ENCODE results near the gene MUS81. TPM values are rescaled to one million over a fixed set of nuclear protein-coding genes. Genes with fewer than 3 reads are reported as not detected.

MUS81 gene
- total and polyA plus RNA-seq, 9 of the 15 experiments (the other 6 are each of a cell fraction or from before 2014, with no cell fraction given): 13.4 to 118 (median 53.7) TPM

GRCh38 chr11:65856689-65857499, 3.3 kb upstream of the MUS81 start (continued):
- no peak for TF ChIP-seq ZNF280B (CRISPR knock-in tag; IDR thresholded peaks at IDR 0.05)
- no peak for TF ChIP-seq ZFP30 (CRISPR knock-in tag; IDR thresholded peaks at IDR 0.05; ENCODE audit: borderline replicate concordance)
- TF ChIP-seq ZNF12 (CRISPR knock-in tag; IDR thresholded peaks at IDR 0.05): peak; percentile 60
- no peak for TF ChIP-seq NR0B1 (IDR thresholded peaks at IDR 0.05; ENCODE audit: partially characterized antibody)
- TF ChIP-seq MXD1 (CRISPR knock-in tag; IDR thresholded peaks at IDR 0.05; ENCODE audit: borderline replicate concordance, poor library complexity, severe bottlenecking): peak; percentile 41
- TF ChIP-seq ZNF445 (CRISPR knock-in tag; IDR thresholded peaks at IDR 0.05; ENCODE audit: low read depth): 0 out of 2 replicates have a peak, but pooled peaks have one; percentile 48
- TF ChIP-seq ATF6 (CRISPR knock-in tag; IDR thresholded peaks at IDR 0.05): peak; percentile 64; the same call in 1 of the 2 replicates
- no peak for TF ChIP-seq XRCC4 (IDR thresholded peaks at IDR 0.05; ENCODE audit: extremely low read depth, insufficient read depth, insufficient read length)
- TF ChIP-seq HNRNPL (IDR thresholded peaks at IDR 0.05; ENCODE audit: low read depth, low read length): peak; percentile 83
- no peak for TF ChIP-seq PHTF2 (CRISPR knock-in tag; IDR thresholded peaks at IDR 0.05)
- no peak for TF ChIP-seq CREB3L1 (IDR thresholded peaks at IDR 0.05; ENCODE audit: borderline replicate concordance, low read depth)
- peak; percentile 90 for TF ChIP-seq PRPF4 (IDR thresholded peaks at IDR 0.05; ENCODE audit: insufficient read depth, low read depth, low read length, poor library complexity, severe bottlenecking)
- TF ChIP-seq MCM5 (IDR thresholded peaks at IDR 0.05; ENCODE audit: low read depth): no peak
- no peak; the same call in none of the 2 replicates for TF ChIP-seq ETS1 (conservative IDR thresholded peaks at IDR 0.05; ENCODE audit: control insufficient read depth, low read depth, low read length)
